Measurements from ENCODE around the gene SLC49A4.

GRCh38 chr3:122882361-122882947 lies 87.6 kb downstream of the SLC49A4 start:
- TF ChIP-seq CTCF (IDR thresholded peaks at IDR 0.05), result no peak
- TF ChIP-seq POLR2A (IDR thresholded peaks at IDR 0.05), result no peak

Data from lower leg skin (tissue), 3 donors.